ENCODE results near the gene KRTAP10-9.
"Not testable (repeated sequence)": the region's sequence is repeated elsewhere in the genome, so short reads cannot be mapped to it uniquely, and the experiment has no call there.

The KRTAP10-9 gene

GRCh38 chr21:44599264-44600029 lies 27.4 kb upstream of the KRTAP10-9 start:
- CTCF ChIA-PET: no interaction called here
- DNase-seq (ENCODE audit: extremely low spot score): no peak
- no peak for TF ChIP-seq CTCF (IDR thresholded peaks at IDR 0.05; ENCODE audit: control extremely low read depth, extremely low read depth, low read depth, missing control alignments)
- POLR2A ChIA-PET: no interaction called here

- CTCF ChIA-PET; DNase-seq (ENCODE audit: extremely low spot score); POLR2A ChIA-PET: not testable (repeated sequence)
Measured at GRCh38 chr21:44600118-44600978, 26.5 kb upstream of the KRTAP10-9 start, which contains the start of gene KRTAP10-7. Gene KRTAP10-7, plus strand, starts transcription at chr21:44600597. Its CDS starts 25 bp downstream, at chr21:44600622.

- DNase-seq (ENCODE audit: extremely low spot score); CTCF ChIA-PET; POLR2A ChIA-PET: not testable (repeated sequence)
Measured at GRCh38 chr21:44601091-44601490, 25.8 kb upstream of the KRTAP10-9 start.

GRCh38 chr21:44601596-44602462 lies 25.1 kb upstream of the KRTAP10-9 start:
- no peak for TF ChIP-seq CTCF (IDR thresholded peaks at IDR 0.05; ENCODE audit: control extremely low read depth, extremely low read depth, low read depth, missing control alignments)
- no peak for DNase-seq (ENCODE audit: extremely low spot score)
- ChIA-PET POLR2A (no interaction called here), CTCF (no interaction called here)

GRCh38 chr21:44602463-44602850 lies 24.4 kb upstream of the KRTAP10-9 start:
- ChIA-PET CTCF (no interaction called here), POLR2A (no interaction called here)
- no peak for DNase-seq (ENCODE audit: extremely low spot score)
- no peak for TF ChIP-seq CTCF (IDR thresholded peaks at IDR 0.05; ENCODE audit: control extremely low read depth, extremely low read depth, low read depth, missing control alignments)

- DNase-seq (ENCODE audit: extremely low spot score): no peak
- ChIA-PET POLR2A (no interaction called here), CTCF (no interaction called here)
- TF ChIP-seq CTCF (IDR thresholded peaks at IDR 0.05; ENCODE audit: control extremely low read depth, extremely low read depth, low read depth, missing control alignments): no peak
Measured at GRCh38 chr21:44603109-44603875, 23.6 kb upstream of the KRTAP10-9 start.

GRCh38 chr21:44603911-44604310 lies 23.0 kb upstream of the KRTAP10-9 start:
- POLR2A ChIA-PET: no interaction called here
- TF ChIP-seq CTCF (IDR thresholded peaks at IDR 0.05; ENCODE audit: control extremely low read depth, extremely low read depth, low read depth, missing control alignments): no peak
- no peak for DNase-seq (ENCODE audit: extremely low spot score)

More at GRCh38 chr21:44603911-44604310, 23.0 kb upstream of the KRTAP10-9 start:
- CTCF ChIA-PET: no interaction called here

Measured in GM10248 (cell line).